Stomach (tissue), 4 donors: ENCODE results near the gene ZFX.

Experiments used
- CTCF ChIP-seq, 7 experiments: fragments of 450-650 bp in 4 of 7; fragments of 200-600 bp in 3 of 7; sonication (generic) in 3 of 7; IDR thresholded peaks; one replicate each; pipeline ENCODE4 v1.5.1; 2016 to 2019; ENCODE audit warnings: antibody characterized with exemption in 7 of 7, control low read depth in 2 of 7, mild to moderate bottlenecking in 1 of 7
- EP300 ChIP-seq: sonication (generic); formaldehyde crosslinking; IDR thresholded peaks from one replicate; pipeline ENCODE4 v1.6.1; 2017; ENCODE audit warnings: antibody characterized with exemption
- POLR2A ChIP-seq, 4 donors: fragments of 450-650 bp; IDR thresholded peaks; one replicate each; pipeline ENCODE4 v1.6.1; 2016; ENCODE audit warnings: antibody characterized with exemption in 4 of 4, control low read depth in 2 of 4, mild to moderate bottlenecking in 1 of 4, moderate library complexity in 1 of 4
- POLR2AphosphoS5 ChIP-seq, 3 donors: sonication (generic); formaldehyde crosslinking; IDR thresholded peaks; one replicate each; pipeline ENCODE4 v1.6.1; 2016; ENCODE audit warnings: antibody characterized with exemption in 3 of 3

- TF ChIP-seq CTCF (IDR thresholded peaks at IDR 0.05) = no peak
- TF ChIP-seq POLR2A (IDR thresholded peaks at IDR 0.05) = no peak
- no peak for TF ChIP-seq POLR2AphosphoS5 (IDR thresholded peaks at IDR 0.05)
- TF ChIP-seq EP300 = no peak
Observed at GRCh38 chrX:24125028-24125612, 24.4 kb upstream of the ZFX start.
